H9 (cell line): ENCODE results near the gene INHBC. TPM values are rescaled to one million over a fixed set of nuclear protein-coding genes. Genes with fewer than 3 reads are reported as not detected.

Experiments
- DNase-seq: peaks from one replicate; pipeline ENCODE4 v3.0.0-alpha.2; 2017
- H2AFZ ChIP-seq: one replicate; pipeline ENCODE4 v1.6.1; 2013; ENCODE audit warnings: mild to moderate bottlenecking, low read length, control low read depth, moderate library complexity
- H2AK5ac ChIP-seq: 2 replicates; pipeline ENCODE4 v1.6.1; 2013; ENCODE audit warnings: low read length, control low read depth, mixed read lengths; ENCODE audit not compliant: insufficient read length
- H2BK120ac ChIP-seq: one replicate; pipeline ENCODE4 v1.6.1; 2013; ENCODE audit warnings: low read depth, mild to moderate bottlenecking, low read length, control low read depth, inconsistent platforms; ENCODE audit not compliant: poor library complexity, severe bottlenecking
- H2BK12ac ChIP-seq: 2 replicates; pipeline ENCODE4 v1.6.1; 2013; ENCODE audit warnings: low read length, control low read depth, mixed read lengths, low read depth; ENCODE audit not compliant: insufficient read length
- H2BK15ac ChIP-seq: 2 replicates; pipeline ENCODE4 v1.6.1; 2013; ENCODE audit warnings: low read depth, low read length, control low read depth
- H2BK20ac ChIP-seq: one replicate; pipeline ENCODE4 v1.6.1; 2013; ENCODE audit warnings: low read depth, mild to moderate bottlenecking, low read length, control low read depth, inconsistent platforms; ENCODE audit not compliant: poor library complexity, severe bottlenecking
- H2BK5ac ChIP-seq: 2 replicates; pipeline ENCODE4 v1.6.1; 2013; ENCODE audit warnings: low read length, control low read depth, mixed read lengths; ENCODE audit not compliant: insufficient read length
- H3K14ac ChIP-seq: 2 replicates; pipeline ENCODE4 v1.6.1; 2013; ENCODE audit warnings: low read length, control low read depth; ENCODE audit not compliant: insufficient read depth
- H3K18ac ChIP-seq: 2 replicates; pipeline ENCODE4 v1.6.1; 2013; ENCODE audit warnings: low read depth, mild to moderate bottlenecking, mixed read lengths, low read length, control low read depth; ENCODE audit not compliant: insufficient read length
- H3K23ac ChIP-seq: 2 replicates; pipeline ENCODE4 v1.6.1; 2013; ENCODE audit warnings: low read length, control low read depth, mixed read lengths, low read depth; ENCODE audit not compliant: insufficient read length
- H3K23me2 ChIP-seq: 2 replicates; pipeline ENCODE4 v1.6.1; 2013; ENCODE audit warnings: low read depth, mild to moderate bottlenecking, mixed read lengths, low read length, control low read depth; ENCODE audit not compliant: insufficient read length, poor library complexity, severe bottlenecking
- H3K27ac ChIP-seq: 2 replicates; pipeline ENCODE4 v1.5.1; 2013; ENCODE audit warnings: low read length, control low read depth, mixed read lengths, low read depth; ENCODE audit not compliant: insufficient read length
- H3K27me3 ChIP-seq: 2 replicates; pipeline ENCODE4 v1.6.1; 2013; ENCODE audit warnings: low read length, control low read depth, inconsistent platforms; ENCODE audit not compliant: insufficient read depth
- H3K4ac ChIP-seq: 2 replicates; pipeline ENCODE4 v1.6.1; 2013; ENCODE audit warnings: low read depth, mild to moderate bottlenecking, control low read depth, inconsistent platforms, low read length, moderate library complexity
- H3K4me1 ChIP-seq: 2 replicates; pipeline ENCODE4 v1.6.1; 2013; ENCODE audit warnings: low read length, control low read depth, inconsistent platforms; ENCODE audit not compliant: insufficient read depth
- H3K4me2 ChIP-seq: 2 replicates; pipeline ENCODE4 v1.6.1; 2013; ENCODE audit warnings: low read length, control low read depth, mixed read lengths; ENCODE audit not compliant: insufficient read length, insufficient read depth
- H3K56ac ChIP-seq: 2 replicates; pipeline ENCODE4 v1.6.1; 2013; ENCODE audit warnings: low read depth, mild to moderate bottlenecking, mixed read lengths, low read length, control low read depth; ENCODE audit not compliant: insufficient read length
- H3K79me1 ChIP-seq: 2 replicates; pipeline ENCODE4 v1.6.1; 2013; ENCODE audit warnings: low read depth, mild to moderate bottlenecking, moderate library complexity, low read length, control low read depth, inconsistent platforms; ENCODE audit not compliant: insufficient read depth, poor library complexity, severe bottlenecking
- H3K79me2 ChIP-seq: 2 replicates; pipeline ENCODE4 v1.6.1; 2013; ENCODE audit warnings: low read length, control low read depth, inconsistent platforms; ENCODE audit not compliant: insufficient read depth
- H3K9ac ChIP-seq: 2 replicates; pipeline ENCODE4 v1.6.1; 2013; ENCODE audit warnings: low read length, control low read depth, mixed read lengths; ENCODE audit not compliant: insufficient read length; ENCODE audit errors: extremely low read depth
- H3K9me3 ChIP-seq: one replicate; pipeline ENCODE4 v1.6.1; 2013; ENCODE audit warnings: low read depth, low read length, inconsistent platforms; ENCODE audit not compliant: control insufficient read depth
- H3T11ph ChIP-seq: one replicate; pipeline ENCODE4 v1.6.1; 2013; ENCODE audit warnings: mild to moderate bottlenecking, low read length, control low read depth, inconsistent platforms
- H4K20me1 ChIP-seq: one replicate; pipeline ENCODE4 v1.6.1; 2013; ENCODE audit not compliant: control insufficient read depth, insufficient read length, insufficient read depth
- H4K5ac ChIP-seq: 2 replicates; pipeline ENCODE4 v1.6.1; 2013; ENCODE audit warnings: low read depth, mild to moderate bottlenecking, mixed read lengths, low read length, control low read depth; ENCODE audit not compliant: insufficient read length
- H4K8ac ChIP-seq: replicated peaks from 2 replicates; pipeline ENCODE4 v1.6.1; 2013; ENCODE audit warnings: low read length, control low read depth, mixed read lengths, low read depth; ENCODE audit not compliant: insufficient read length
- H4K91ac ChIP-seq: 2 replicates; pipeline ENCODE4 v1.6.1; 2013; ENCODE audit warnings: low read depth, mild to moderate bottlenecking, moderate library complexity, mixed read lengths, low read length, control low read depth; ENCODE audit not compliant: insufficient read length
- H3K27ac Mint-ChIP-seq, 3 experiments: 2 replicates in 2 of 3; 3 replicates in 1 of 3; pipeline ENCODE4 v1.8.0; 2020 to 2021; ENCODE audit warnings: mixed read lengths in 3 of 3, mild to moderate bottlenecking in 1 of 3, moderate library complexity in 1 of 3
- H3K27me3 Mint-ChIP-seq: 2 replicates; pipeline ENCODE4 v1.8.0; 2021; ENCODE audit warnings: low read depth, mild to moderate bottlenecking, moderate library complexity, mixed read lengths
- H3K36me3 Mint-ChIP-seq, 3 experiments: 2 replicates in 2 of 3; 3 replicates in 1 of 3; pipeline ENCODE4 v1.8.0; 2020 to 2021; ENCODE audit warnings: low read depth in 3 of 3, mixed read lengths in 3 of 3; ENCODE audit not compliant: insufficient read depth in 1 of 3
- H3K4me1 Mint-ChIP-seq, 2 experiments: 2 replicates each; pipeline ENCODE4 v1.8.0; 2020; ENCODE audit warnings: mixed read lengths in 2 of 2
- H3K4me3 Mint-ChIP-seq, 2 experiments: 2 replicates in 1 of 2; 3 replicates in 1 of 2; pipeline ENCODE4 v1.8.0; 2020 to 2021; ENCODE audit warnings: mild to moderate bottlenecking in 2 of 2, mixed read lengths in 2 of 2, moderate library complexity in 1 of 2
- H3K9me3 Mint-ChIP-seq, 2 experiments: 2 replicates in 1 of 2; 3 replicates in 1 of 2; pipeline ENCODE4 v1.8.0; 2020; ENCODE audit warnings: mild to moderate bottlenecking in 2 of 2, mixed read lengths in 2 of 2, moderate library complexity in 1 of 2
- CTCF ChIP-seq: fragments of 200-600 bp; sonication (generic); conservative IDR thresholded peaks from 3 replicates; pipeline ENCODE4 v1.8.0; 2021; ENCODE audit warnings: antibody characterized with exemption, mild to moderate bottlenecking
- WGBS: extraction: QIAGEN DNeasy Blood & Tissue Kit; methylation state at CpG from one replicate; pipeline ENCODE4 v1.1.7; 2013; ENCODE audit warnings: missing lambda C conversion rate, low lambda C conversion rate, mixed read lengths; ENCODE audit not compliant: insufficient read length; ENCODE audit errors: extremely low coverage; 5-methylcytosine and 5-hydroxymethylcytosine counted together
- total RNA-seq: library from RNA; stranded (reverse); gene quantifications from 2 replicates; pipeline ENCODE4 v1.2.1, GENCODE V29; 2021

INHBC gene
- total RNA-seq, 1 experiment from 2014 or later, result not detected

- Histone ChIP-seq H4K8ac (no peak overlapping the region), H3K18ac (no peak overlapping the region), H3K79me1 (no peaks in the 10 kb centered on the region), H3T11ph (no peak overlapping the region), H3K9me3 (no peaks in the 10 kb centered on the region), H3K9ac (no peak overlapping the region), H3K27me3 (no peaks in the 10 kb centered on the region), H4K20me1 (no peaks in the 10 kb centered on the region), H3K4ac (no peak overlapping the region), H2AK5ac (no peak overlapping the region), H4K91ac (no peak overlapping the region), H2BK120ac (no peak overlapping the region), H3K23me2 (peaks cover 15% of the 10 kb centered on the region), H3K79me2 (no peaks in the 10 kb centered on the region), H2BK20ac (no peak overlapping the region), H3K56ac (no peak overlapping the region), H3K23ac (no peak overlapping the region), H2BK15ac (no peak overlapping the region), H4K5ac (no peak overlapping the region), H3K14ac (no peak overlapping the region), H3K27ac (no peak overlapping the region), H2BK12ac (no peak overlapping the region), H2AFZ (no peak overlapping the region), H3K4me1 (no peaks in the 10 kb centered on the region; the same call in 1 of the 2 replicates), H3K4me2 (no peak overlapping the region), H2BK5ac (no peak overlapping the region)
- no peak for TF ChIP-seq CTCF
- Mint-ChIP-seq H3K4me3 (no peak overlapping the region; a peak in 1 of 5 replicates), H3K4me1 (peaks cover 37 to 47% of the 10 kb centered on the region in 2 experiments), H3K27ac (peak overlapping the region in 1 of 3 experiments; percentile 44; a peak in 3 of 7 replicates), H3K27me3 (peaks cover 1% of the 10 kb centered on the region), H3K9me3 (no peaks in the 10 kb centered on the region), H3K36me3 (peaks cover 0 to 2% (median 0%) of the 10 kb centered on the region in 3 experiments; a peak in 2 of 7 replicates)
- WGBS, result no CpG with 5 or more reads among the region's 9 CpGs
- no peak for DNase-seq
Observed at GRCh38 chr12:57452181-57452936, 17.8 kb downstream of the INHBC start.
